Lung (tissue), 12 donors: Measurements from ENCODE around the gene PPM1L. TPM values are rescaled to one million over a fixed set of nuclear protein-coding genes. Genes with fewer than 3 reads are reported as not detected.

Experiments
- ATAC-seq: fragments of 200-7000 bp; cut with Tn5 transposase; one replicate; pipeline ENCODE4 v1.9.1; 2020; ENCODE audit warnings: moderate number of reproducible peaks; ENCODE audit not compliant: insufficient read depth, low FRiP score
- DNase-seq, 3 donors: peaks; one replicate each; pipeline ENCODE4 v3.0.0-alpha.2; 2013 to 2017
- H3K27ac ChIP-seq, 2 donors: one replicate each; pipeline ENCODE4 v1.5.1; 2013; ENCODE audit warnings: mild to moderate bottlenecking in 2 of 2, moderate library complexity in 2 of 2, control low read depth in 1 of 2, inconsistent platforms in 1 of 2, low read depth in 1 of 2, low read length in 1 of 2
- H3K27me3 ChIP-seq, 3 donors: one replicate each; pipeline ENCODE4 v1.5.1; 2013; ENCODE audit warnings: low read length in 2 of 3; ENCODE audit not compliant: control insufficient read depth in 3 of 3, insufficient read depth in 3 of 3
- H3K36me3 ChIP-seq, 4 donors: one replicate each; pipeline ENCODE4 v1.5.1; 2013; ENCODE audit warnings: low read length in 4 of 4, mild to moderate bottlenecking in 1 of 4, moderate library complexity in 1 of 4; ENCODE audit not compliant: control insufficient read depth in 4 of 4, insufficient read depth in 4 of 4
- H3K4me1 ChIP-seq, 5 donors: one replicate each; pipeline ENCODE4 v1.5.1; 2013; ENCODE audit warnings: low read length in 5 of 5, mild to moderate bottlenecking in 2 of 5, moderate library complexity in 1 of 5; ENCODE audit not compliant: control insufficient read depth in 5 of 5, insufficient read depth in 5 of 5
- H3K4me3 ChIP-seq: one replicate; pipeline ENCODE4 v1.5.1; 2013; ENCODE audit warnings: mild to moderate bottlenecking, control low read depth, moderate library complexity
- H3K9ac ChIP-seq, 2 donors: one replicate each; pipeline ENCODE4 v1.5.1; 2013; ENCODE audit warnings: low read length in 2 of 2, control low read depth in 1 of 2; ENCODE audit not compliant: insufficient read depth in 1 of 2
- H3K9me3 ChIP-seq, 4 donors: one replicate each; pipeline ENCODE4 v1.5.1; 2013; ENCODE audit warnings: low read length in 3 of 4, mild to moderate bottlenecking in 1 of 4, moderate library complexity in 1 of 4; ENCODE audit not compliant: control insufficient read depth in 4 of 4, insufficient read depth in 3 of 4
- WGBS, 2 donors: extraction: QIAGEN DNeasy Blood & Tissue Kit; methylation state at CpG; one replicate each; pipeline ENCODE4 v1.1.7; 2013; 5-methylcytosine and 5-hydroxymethylcytosine counted together
- polyA plus RNA-seq, 2 donors: library from polyadenylated mRNA; stranded (reverse); fragments of 200-250 nt; gene quantifications; one replicate each; pipeline ENCODE4 v1.2.1, GENCODE V29; 2013
- total RNA-seq, 2 donors: library from RNA; depleted of rRNA in 1 of 2; stranded (reverse); fragments of >200 nt in 1 of 2; gene quantifications; one replicate each; pipeline ENCODE4 v1.2.1, GENCODE V29; 2014 to 2021
- TF ChIP-seq, protein P1 (sequence below): IDR thresholded peaks from 2 replicates; pipeline ENCODE4 v1.5.1; 2012; ENCODE audit warnings: mild to moderate bottlenecking; ENCODE audit errors: control extremely low read depth, extremely low read depth
- donor health status: control.
- donor health status: control.
- donor health status: Bipolar disorder and iron deficiency.
- donor health status: healthy.
- donor health status: DM: yes; HTN: yes; CAD: no.

Gene PPM1L
- total and polyA plus RNA-seq, 4 donors, result 1.5 to 17.7 (median 6.7) TPM

DNA sequence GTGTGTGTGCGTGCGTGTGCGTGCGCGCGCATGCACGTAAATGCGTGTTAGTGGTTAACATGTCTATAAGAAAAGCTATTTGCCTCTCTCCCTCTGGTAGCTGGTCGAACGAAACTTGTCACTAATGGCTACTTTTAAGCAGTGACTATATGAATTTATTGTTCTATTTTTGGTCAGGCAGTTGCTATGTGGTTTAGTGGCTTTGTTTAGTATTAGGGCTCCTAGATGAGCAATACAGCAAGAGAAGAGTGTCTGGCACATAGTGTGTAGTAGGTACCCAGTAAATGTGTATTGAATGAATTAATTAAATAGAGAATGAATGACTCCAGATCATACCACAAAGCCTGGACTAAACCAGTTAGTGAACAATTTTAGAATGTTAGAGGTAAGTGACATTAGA lies 171.6 kb downstream of the PPM1L start:
- H3K4me3 ChIP-seq, result no peak overlapping the region
- TF ChIP-seq, protein P1, sequence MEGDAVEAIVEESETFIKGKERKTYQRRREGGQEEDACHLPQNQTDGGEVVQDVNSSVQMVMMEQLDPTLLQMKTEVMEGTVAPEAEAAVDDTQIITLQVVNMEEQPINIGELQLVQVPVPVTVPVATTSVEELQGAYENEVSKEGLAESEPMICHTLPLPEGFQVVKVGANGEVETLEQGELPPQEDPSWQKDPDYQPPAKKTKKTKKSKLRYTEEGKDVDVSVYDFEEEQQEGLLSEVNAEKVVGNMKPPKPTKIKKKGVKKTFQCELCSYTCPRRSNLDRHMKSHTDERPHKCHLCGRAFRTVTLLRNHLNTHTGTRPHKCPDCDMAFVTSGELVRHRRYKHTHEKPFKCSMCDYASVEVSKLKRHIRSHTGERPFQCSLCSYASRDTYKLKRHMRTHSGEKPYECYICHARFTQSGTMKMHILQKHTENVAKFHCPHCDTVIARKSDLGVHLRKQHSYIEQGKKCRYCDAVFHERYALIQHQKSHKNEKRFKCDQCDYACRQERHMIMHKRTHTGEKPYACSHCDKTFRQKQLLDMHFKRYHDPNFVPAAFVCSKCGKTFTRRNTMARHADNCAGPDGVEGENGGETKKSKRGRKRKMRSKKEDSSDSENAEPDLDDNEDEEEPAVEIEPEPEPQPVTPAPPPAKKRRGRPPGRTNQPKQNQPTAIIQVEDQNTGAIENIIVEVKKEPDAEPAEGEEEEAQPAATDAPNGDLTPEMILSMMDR, result no peak
- 76 to 79% methylated on average over 10 of the region's 10 CpGs for WGBS, 2 donors
- H3K27me3 ChIP-seq, result no peaks in the 10 kb centered on the region
- H3K9ac ChIP-seq, result no peak overlapping the region
- H3K27ac ChIP-seq, result no peak overlapping the region
- DNase-seq (no peak), ATAC-seq (no peak)
- peaks cover 0 to 9% (median 0%) of the 10 kb centered on the region in 5 donors for H3K4me1 ChIP-seq
- H3K36me3 ChIP-seq, result no peaks in the 10 kb centered on the region
- no peaks in the 10 kb centered on the region for H3K9me3 ChIP-seq

DNA sequence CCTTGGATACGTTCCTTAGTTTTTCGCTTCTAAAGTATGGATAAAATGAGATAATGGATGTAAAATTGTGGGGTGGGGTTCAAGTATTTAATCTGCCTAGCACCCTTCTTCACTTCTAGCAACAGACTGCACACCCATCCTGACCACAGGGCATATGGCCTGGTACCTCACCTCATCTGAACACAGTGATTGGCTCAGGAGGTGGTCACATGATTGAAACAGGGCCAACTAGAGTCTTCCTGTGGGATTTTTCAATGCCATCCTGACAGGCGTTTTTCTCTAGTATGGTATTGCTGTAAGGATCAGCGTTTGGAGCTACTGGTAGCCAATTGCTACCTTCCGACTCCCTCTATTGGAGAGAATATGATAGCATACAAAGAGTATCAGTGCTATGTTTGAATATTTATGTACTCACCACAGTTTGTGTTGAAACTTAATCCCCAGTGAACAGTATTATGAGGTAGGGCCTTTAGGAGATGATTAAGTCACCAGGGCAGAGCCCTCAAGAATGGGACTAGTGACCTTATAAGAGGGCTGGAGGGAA lies 172.2 kb downstream of the PPM1L start:
- H3K4me3 ChIP-seq, result no peak overlapping the region
- no peak for DNase-seq
- TF ChIP-seq, protein P1, result no peak
- no peaks in the 10 kb centered on the region for H3K9me3 ChIP-seq
- ATAC-seq, result no peak
- H3K4me1 ChIP-seq, result peaks cover 0 to 9% (median 0%) of the 10 kb centered on the region in 5 donors
- WGBS, 2 donors, result 84 to 96% methylated on average over 5 of the region's 5 CpGs
- no peaks in the 10 kb centered on the region for H3K36me3 ChIP-seq
- no peaks in the 10 kb centered on the region for H3K27me3 ChIP-seq
- H3K27ac ChIP-seq, result no peak overlapping the region
- H3K9ac ChIP-seq, result no peak overlapping the region

DNA sequence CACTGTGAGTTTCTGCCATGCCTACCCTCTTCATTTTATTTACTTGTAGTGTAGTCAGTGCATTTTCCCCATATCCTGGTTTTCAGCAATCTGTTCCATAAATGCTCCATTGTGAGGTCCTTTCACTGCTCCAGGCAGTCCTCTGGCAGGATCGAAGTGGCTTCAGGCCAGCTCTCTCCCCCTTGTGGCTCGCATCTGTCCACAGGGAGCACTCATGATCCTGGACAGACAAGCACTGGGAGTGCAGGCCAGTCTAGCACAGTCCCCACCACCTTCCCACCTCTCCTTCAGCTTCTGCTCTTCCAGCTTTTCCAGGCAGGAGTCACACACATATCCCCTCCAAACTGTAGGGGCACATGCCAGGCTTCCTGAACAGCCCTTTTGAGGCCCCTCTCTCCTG lies 173.6 kb downstream of the PPM1L start:
- Histone ChIP-seq H3K4me3 (no peak overlapping the region), H3K27ac (no peak overlapping the region), H3K9me3 (no peaks in the 10 kb centered on the region), H3K36me3 (no peaks in the 10 kb centered on the region), H3K27me3 (no peaks in the 10 kb centered on the region), H3K4me1 (peaks cover 0 to 5% (median 0%) of the 10 kb centered on the region in 5 donors), H3K9ac (no peak overlapping the region)
- TF ChIP-seq, protein P1, result no peak
- DNase-seq (peak; percentile 28 to 42 (median 32)), ATAC-seq (no peak)
- 62 to 77% methylated on average over 2 of the region's 2 CpGs for WGBS, 2 donors

DNA sequence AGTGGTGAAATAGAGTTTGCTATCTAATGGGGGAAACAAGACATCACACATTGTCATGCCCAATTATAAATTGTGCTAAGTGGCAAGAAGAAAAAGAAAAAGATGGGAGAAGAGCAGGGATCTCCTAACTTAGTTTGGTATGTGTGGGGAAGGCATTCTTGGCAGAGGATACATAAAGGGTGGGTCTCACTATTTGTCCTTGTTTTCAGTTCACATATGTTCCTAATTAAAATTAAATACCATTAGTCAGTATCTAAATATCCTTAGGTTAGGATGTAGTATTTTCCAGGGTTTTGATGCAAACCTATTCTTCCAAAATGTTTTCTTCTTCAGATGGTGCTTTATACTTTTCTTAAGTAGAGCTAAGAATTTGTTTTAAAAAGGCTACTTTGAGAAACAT lies 175.4 kb downstream of the PPM1L start:
- peaks cover 0 to 5% (median 0%) of the 10 kb centered on the region in 5 donors for H3K4me1 ChIP-seq
- no peaks in the 10 kb centered on the region for H3K36me3 ChIP-seq
- H3K9ac ChIP-seq, result no peak overlapping the region
- H3K4me3 ChIP-seq, result no peak overlapping the region
- no peaks in the 10 kb centered on the region for H3K9me3 ChIP-seq
- ATAC-seq, result no peak
- TF ChIP-seq, protein P1, result no peak
- H3K27me3 ChIP-seq, result no peaks in the 10 kb centered on the region
- DNase-seq, result no peak
- H3K27ac ChIP-seq, result no peak overlapping the region
